Measurements from ENCODE around the gene TMEM213.

- no peak for TF ChIP-seq CTCF (IDR thresholded peaks at IDR 0.05)
- TF ChIP-seq POLR2A (IDR thresholded peaks at IDR 0.05) = no peak
Observed at GRCh38 chr7:138868711-138869110, 70.9 kb downstream of the TMEM213 start.
